NCI-H1048 (cell line): Measurements from ENCODE around the gene HNRNPC.
"Not testable (repeated sequence)": the region's sequence is repeated elsewhere in the genome, so short reads cannot be mapped to it uniquely, and the experiment has no call there.

Experiments
- DNase-seq: peaks from one replicate; lab custom pipeline; 2025; lab: John Stamatoyannopoulos, UW

HNRNPC gene

GRCh38 chr14:21244544-21244943 lies 24.7 kb downstream of the HNRNPC start:
- no peak for DNase-seq

- DNase-seq = no peak
Measured at GRCh38 chr14:21241218-21241819, 27.9 kb downstream of the HNRNPC start.

- DNase-seq = no peak
Measured at GRCh38 chr14:21240417-21240816, 28.8 kb downstream of the HNRNPC start.

GRCh38 chr14:21238823-21239518 lies 30.3 kb downstream of the HNRNPC start:
- no peak for DNase-seq

GRCh38 chr14:21236948-21237797 lies 32.1 kb downstream of the HNRNPC start:
- no peak for DNase-seq

GRCh38 chr14:21234112-21234511 lies 35.1 kb downstream of the HNRNPC start:
- DNase-seq = no peak

GRCh38 chr14:21233457-21234076 lies 35.7 kb downstream of the HNRNPC start:
- no peak for DNase-seq

- no peak for DNase-seq
Measured at GRCh38 chr14:21231020-21231652, 38.1 kb downstream of the HNRNPC start.

GRCh38 chr14:21229821-21230220 lies 39.4 kb downstream of the HNRNPC start:
- no peak for DNase-seq

- no peak for DNase-seq
Measured at GRCh38 chr14:21227981-21228380, 41.3 kb downstream of the HNRNPC start.

GRCh38 chr14:21227150-21227549 lies 42.1 kb downstream of the HNRNPC start:
- no peak for DNase-seq

GRCh38 chr14:21226467-21226866 lies 42.8 kb downstream of the HNRNPC start:
- no peak for DNase-seq

- not testable (repeated sequence) for DNase-seq
Measured at GRCh38 chr14:21225164-21225563, 44.1 kb downstream of the HNRNPC start.

GRCh38 chr14:21220874-21221477 lies 48.3 kb downstream of the HNRNPC start:
- DNase-seq = no peak

- DNase-seq = no peak
Measured at GRCh38 chr14:21219561-21220111, 49.6 kb downstream of the HNRNPC start.

GRCh38 chr14:21219120-21219519 lies 50.1 kb downstream of the HNRNPC start:
- DNase-seq = no peak

GRCh38 chr14:21215879-21216251 lies 53.4 kb downstream of the HNRNPC start:
- DNase-seq = no peak

GRCh38 chr14:21215130-21215878 lies 53.9 kb downstream of the HNRNPC start:
- DNase-seq = no peak

- DNase-seq = no peak
Measured at GRCh38 chr14:21213652-21214051, 55.6 kb downstream of the HNRNPC start.

GRCh38 chr14:21212824-21213223 lies 56.4 kb downstream of the HNRNPC start:
- not testable (repeated sequence) for DNase-seq

- DNase-seq = no peak
Measured at GRCh38 chr14:21211509-21211908, 57.7 kb downstream of the HNRNPC start.
